Measurements from ENCODE around the gene DLK2. TPM values are rescaled to one million over a fixed set of nuclear protein-coding genes. Genes with fewer than 3 reads are reported as not detected.
A peak's percentile ranks its signal among the peaks of the same experiment; 100 is the strongest.
"Not testable (repeated sequence)": the region's sequence is repeated elsewhere in the genome, so short reads cannot be mapped to it uniquely, and the experiment has no call there.

DLK2 gene
- total RNA-seq, 2 donors from 2014 or later: 0.14 to 0.42 TPM

DNA sequence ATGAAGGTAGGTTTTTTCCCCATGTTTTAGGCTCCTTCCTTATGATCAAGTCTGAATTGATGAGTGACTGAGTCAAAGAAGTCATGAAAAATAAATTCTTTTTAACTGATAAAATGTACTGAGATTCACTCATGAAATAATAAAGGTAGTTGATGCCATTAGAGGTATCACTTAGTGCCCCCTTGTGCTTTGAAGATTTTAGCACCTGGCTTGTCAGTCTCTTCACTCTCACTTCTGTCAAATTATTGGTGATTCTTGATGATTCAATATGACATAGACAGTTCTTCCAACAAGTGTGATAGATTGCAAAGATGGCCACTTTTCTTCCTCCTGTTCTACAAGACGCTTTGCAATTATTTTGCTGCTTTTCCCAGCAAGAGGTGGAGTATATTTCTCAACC, 4.2 kb upstream of the DLK2 start:
- intact Hi-C loops (cut with DNase I): loop anchor here in 1 of 2 donors (5.0 kb wide), 1 partner anchor 48 kb away; no protein-coding TSS in a partner anchor
- no peak for DNase-seq (ENCODE audit: low spot score)

- intact Hi-C loops (cut with DNase I): loop anchor here in 1 of 2 donors (5.0 kb wide), 1 partner anchor 49 kb away; no protein-coding TSS in a partner anchor
- DNase-seq (ENCODE audit: low spot score): not testable (repeated sequence)
Observed at GRCh38 chr6:43458154-43458553, 2.8 kb upstream of the DLK2 start.

DNA sequence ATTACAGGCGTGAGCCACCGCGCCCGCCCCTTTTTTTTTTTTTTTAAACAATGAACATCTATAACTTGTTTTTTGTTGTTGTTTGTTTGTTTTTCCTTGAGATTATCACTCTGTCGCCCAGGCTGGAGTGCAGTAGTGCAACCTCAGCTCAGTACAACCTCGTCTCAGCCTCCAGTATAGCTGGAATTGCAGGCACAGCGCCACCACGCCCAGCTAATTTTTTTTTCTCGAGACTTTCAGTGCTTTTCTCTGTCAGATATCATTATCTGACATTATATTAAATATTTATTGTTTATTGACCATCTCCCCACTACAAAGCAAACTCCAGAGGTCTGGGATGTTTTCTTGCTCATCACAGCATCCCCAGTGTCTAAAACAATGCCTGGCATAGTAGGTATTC, 2.3 kb upstream of the DLK2 start:
- intact Hi-C loops (cut with DNase I): loop anchor here in 1 of 2 donors (5.0 kb wide), 1 partner anchor 50 kb away; no protein-coding TSS in a partner anchor

DNA sequence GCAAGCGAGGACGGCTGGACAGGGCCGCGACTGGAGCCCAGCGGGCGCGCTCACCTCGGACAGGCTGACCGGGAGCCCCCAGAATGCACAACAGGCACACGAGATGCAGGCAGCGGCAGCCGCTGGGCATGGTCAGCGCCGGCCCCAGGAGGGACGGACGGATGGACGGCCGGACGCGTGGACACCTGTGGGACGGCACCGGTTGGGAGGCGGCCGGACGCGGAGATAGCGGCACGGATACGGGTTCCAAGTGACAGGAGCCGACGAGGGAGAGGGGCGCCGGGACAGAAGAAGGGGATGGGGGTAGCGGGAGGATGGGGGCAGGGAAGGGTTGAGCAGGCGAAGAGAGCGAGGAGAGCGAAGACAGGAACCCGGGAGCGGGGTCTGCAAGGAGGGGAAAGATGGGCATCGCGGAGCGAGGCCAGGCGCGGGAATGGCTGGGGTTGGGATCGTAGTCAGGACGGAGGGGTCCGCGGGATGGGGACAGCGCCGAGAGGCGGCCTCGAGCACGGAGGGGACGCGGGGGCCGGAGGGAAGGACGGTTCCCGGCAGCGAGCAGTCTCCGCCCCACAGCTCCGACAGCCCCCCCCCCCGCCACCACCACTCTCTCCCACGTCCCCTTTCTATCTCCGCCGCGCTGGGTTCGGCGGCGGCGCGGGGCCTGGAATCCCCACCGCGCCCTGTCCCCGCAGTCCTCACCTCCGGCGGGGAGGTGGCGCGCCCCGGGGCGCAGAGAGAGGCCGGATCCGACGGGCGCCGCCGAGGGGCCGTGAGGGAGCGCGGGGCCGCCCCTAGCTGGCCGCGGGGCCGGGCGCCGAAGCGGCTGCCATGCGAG, 435 bp downstream of the DLK2 start:
- DNase-seq (ENCODE audit: low spot score): peak; percentile 97
- intact Hi-C loops (cut with DNase I): loop anchor here (5.0 kb wide), 1 partner anchor 52 kb away; no protein-coding TSS in a partner anchor

More for the DNA sequence above, 2.3 kb upstream of the DLK2 start:
- peak; percentile 11 for DNase-seq (ENCODE audit: low spot score)

DNA sequence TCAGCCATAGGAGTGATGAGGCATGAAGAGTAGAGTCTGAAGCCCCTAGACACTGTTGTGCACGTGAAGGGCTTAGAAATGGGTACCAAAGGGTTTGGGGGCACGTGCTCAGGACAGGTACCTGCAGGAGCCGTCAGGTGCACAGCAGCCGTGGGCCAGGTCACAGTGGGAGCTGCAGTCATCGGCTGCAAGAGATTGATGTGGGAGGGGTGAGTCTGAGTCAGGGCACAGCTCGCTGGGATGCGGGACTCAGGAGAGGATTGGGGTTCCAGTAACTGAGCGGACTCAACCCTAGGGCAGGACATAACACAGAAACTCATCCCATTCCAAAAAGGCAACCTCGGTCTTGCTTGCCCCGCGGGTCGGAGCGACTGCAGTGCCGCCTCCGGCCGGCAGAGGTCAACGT, 1.1 kb downstream of the DLK2 start:
- DNase-seq (ENCODE audit: low spot score): no peak
- intact Hi-C loops (cut with DNase I): loop anchor here in 1 of 2 donors (5.0 kb wide), 1 partner anchor 53 kb away; no protein-coding TSS in a partner anchor

DNA sequence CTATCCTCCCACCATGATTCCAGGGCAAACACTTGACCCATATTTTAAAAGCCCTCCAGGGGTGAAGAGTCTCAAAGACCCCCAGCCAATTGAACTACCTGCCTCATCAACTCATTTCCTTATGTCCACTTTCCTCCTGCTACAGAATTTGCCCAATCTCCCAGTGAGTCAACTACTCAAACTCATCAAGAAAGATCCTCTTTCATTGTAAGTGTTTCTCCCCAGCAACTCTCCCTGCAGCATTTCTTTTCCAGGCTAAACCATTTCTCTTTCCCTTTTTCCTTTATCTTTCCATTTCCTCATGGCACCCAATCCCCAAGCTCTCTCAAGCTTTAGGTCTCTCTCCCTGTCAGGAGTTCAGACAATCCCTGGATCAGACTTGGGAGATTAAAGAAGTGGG, 1.5 kb downstream of the DLK2 start:
- intact Hi-C loops (cut with DNase I): loop anchor here in 1 of 2 donors (5.0 kb wide), 1 partner anchor 53 kb away; no protein-coding TSS in a partner anchor
- DNase-seq (ENCODE audit: low spot score): no peak

GRCh38 chr6:43452896-43453295, 2.5 kb downstream of the DLK2 start:
- intact Hi-C loops (cut with DNase I): loop anchor here in 1 of 2 donors (5.0 kb wide), 1 partner anchor 54 kb away; no protein-coding TSS in a partner anchor
- no peak for DNase-seq (ENCODE audit: low spot score)

- no peak for DNase-seq (ENCODE audit: low spot score)
- intact Hi-C loops (cut with DNase I): loop anchor here in 1 of 2 donors (5.0 kb wide), 1 partner anchor 55 kb away; no protein-coding TSS in a partner anchor
Observed at GRCh38 chr6:43451939-43452338, 3.4 kb downstream of the DLK2 start.

- intact Hi-C loops (cut with DNase I): loop anchor here in 1 of 2 donors (5.0 kb wide), 1 partner anchor 56 kb away; no protein-coding TSS in a partner anchor
Observed at GRCh38 chr6:43451348-43451747, 4.0 kb downstream of the DLK2 start.

GRCh38 chr6:43450699-43451131, 4.6 kb downstream of the DLK2 start:
- intact Hi-C loops (cut with DNase I): loop anchor here in 1 of 2 donors (5.0 kb wide), 1 partner anchor 57 kb away; no protein-coding TSS in a partner anchor
- DNase-seq (ENCODE audit: low spot score): no peak

More at GRCh38 chr6:43451348-43451747, 4.0 kb downstream of the DLK2 start:
- DNase-seq (ENCODE audit: low spot score): no peak

DNA sequence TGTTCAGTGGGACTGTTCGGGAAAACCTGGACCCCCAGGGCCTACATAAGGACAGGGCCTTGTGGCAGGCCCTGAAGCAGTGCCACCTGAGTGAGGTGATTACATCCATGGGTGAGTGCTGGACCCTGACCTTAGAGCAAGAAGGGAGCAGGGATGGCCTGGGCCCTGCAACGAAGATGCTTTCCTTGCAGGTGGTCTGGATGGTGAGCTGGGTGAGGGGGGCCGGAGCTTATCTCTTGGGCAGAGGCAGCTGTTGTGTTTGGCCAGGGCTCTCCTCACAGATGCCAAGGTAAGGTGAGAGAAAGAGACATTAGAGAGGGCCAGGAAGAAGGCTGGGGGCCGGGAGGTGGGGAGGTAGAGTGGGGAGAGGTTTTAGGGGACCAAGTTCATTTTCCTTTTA, 6.4 kb downstream of the DLK2 start:
- intact Hi-C loops (cut with DNase I): no loop called here
- no peak for DNase-seq (ENCODE audit: low spot score)

- intact Hi-C loops (cut with DNase I): no loop called here
- DNase-seq (ENCODE audit: low spot score): no peak
Observed at GRCh38 chr6:43447604-43448003, 7.7 kb downstream of the DLK2 start.

- intact Hi-C loops (cut with DNase I): no loop called here
- DNase-seq (ENCODE audit: low spot score): no peak
Observed at GRCh38 chr6:43445576-43445975, 9.8 kb downstream of the DLK2 start.

DNA sequence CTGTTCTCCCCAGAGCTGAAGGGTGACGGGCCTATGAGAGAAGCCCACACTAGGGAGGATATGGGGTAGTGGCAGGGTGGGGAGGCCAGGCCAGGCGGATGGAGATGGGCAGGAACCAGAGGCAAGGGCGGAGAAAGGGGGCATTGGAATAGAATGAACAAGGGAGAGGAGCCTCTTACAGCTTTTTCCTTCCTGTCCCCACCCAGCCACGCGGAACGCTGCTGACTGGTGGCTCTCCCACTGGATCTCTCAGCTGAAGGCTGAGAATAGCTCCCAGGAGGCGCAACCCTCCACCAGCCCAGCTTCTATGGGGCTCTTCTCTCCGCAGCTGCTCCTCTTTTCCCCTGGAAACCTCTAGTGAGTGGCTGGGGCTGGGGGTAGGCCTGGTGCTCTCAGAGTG, 10.8 kb downstream of the DLK2 start:
- peak; percentile 53 for DNase-seq (ENCODE audit: low spot score)
- intact Hi-C loops (cut with DNase I): no loop called here

DNA sequence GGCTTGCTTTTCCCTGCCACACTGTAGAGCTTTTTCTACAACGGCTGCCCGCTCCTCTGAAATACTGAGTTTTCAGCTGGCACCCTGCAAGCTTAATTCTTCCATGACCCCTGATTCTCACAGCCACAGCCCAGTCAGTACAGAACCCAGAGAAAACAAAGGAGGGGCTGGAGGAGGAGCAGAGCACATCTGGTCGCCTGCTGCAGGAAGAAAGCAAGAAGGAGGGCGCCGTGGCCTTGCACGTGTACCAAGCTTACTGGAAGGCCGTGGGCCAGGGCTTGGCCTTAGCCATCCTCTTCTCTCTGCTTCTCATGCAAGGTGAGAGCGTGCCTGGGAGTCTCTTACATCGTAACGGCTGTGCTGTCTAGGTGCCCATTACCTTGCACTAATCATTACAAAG, 11.3 kb downstream of the DLK2 start:
- DNase-seq (ENCODE audit: low spot score): peak; percentile 50

DNA sequence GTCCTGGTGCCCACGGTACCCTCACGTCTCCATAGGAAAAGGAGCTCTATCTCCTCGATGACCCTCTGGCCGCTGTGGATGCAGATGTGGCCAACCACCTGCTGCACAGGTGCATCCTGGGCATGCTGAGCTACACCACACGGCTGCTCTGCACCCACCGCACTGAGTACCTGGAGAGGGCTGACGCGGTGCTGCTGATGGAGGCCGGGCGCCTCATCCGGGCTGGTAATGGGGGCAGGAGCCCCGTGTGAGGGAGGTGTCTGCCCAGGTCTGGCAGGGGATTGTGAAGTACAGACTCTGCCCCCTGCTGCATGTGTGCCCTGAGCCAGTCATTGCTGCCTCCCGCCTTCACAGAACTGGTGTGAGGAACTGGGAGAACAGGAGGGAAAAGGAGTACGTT, 12.4 kb downstream of the DLK2 start:
- DNase-seq (ENCODE audit: low spot score): peak; percentile 52
- intact Hi-C loops (cut with DNase I): no loop called here

More for the DNA sequence above, 11.3 kb downstream of the DLK2 start:
- intact Hi-C loops (cut with DNase I): no loop called here

DNA sequence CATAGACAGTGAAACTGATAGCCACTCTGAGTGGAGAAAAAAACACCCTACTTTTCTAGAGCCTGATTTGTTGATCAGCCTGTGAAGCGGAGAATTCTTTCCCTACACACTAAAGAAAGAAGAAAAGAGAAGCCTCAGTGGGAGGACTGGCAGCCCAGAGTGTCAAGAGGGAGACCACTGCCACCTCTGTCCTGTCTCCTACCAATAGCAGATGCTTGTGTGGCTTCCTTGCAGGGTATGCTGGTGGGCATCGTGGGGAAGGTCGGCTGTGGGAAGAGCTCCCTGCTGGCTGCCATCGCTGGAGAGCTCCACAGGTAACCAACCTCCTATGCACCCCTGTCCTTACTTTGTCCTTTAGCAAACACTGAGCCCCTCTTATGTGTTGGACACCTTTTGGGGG, 17.6 kb downstream of the DLK2 start:
- DNase-seq (ENCODE audit: low spot score): peak; percentile 55
- intact Hi-C loops (cut with DNase I): no loop called here

DNA sequence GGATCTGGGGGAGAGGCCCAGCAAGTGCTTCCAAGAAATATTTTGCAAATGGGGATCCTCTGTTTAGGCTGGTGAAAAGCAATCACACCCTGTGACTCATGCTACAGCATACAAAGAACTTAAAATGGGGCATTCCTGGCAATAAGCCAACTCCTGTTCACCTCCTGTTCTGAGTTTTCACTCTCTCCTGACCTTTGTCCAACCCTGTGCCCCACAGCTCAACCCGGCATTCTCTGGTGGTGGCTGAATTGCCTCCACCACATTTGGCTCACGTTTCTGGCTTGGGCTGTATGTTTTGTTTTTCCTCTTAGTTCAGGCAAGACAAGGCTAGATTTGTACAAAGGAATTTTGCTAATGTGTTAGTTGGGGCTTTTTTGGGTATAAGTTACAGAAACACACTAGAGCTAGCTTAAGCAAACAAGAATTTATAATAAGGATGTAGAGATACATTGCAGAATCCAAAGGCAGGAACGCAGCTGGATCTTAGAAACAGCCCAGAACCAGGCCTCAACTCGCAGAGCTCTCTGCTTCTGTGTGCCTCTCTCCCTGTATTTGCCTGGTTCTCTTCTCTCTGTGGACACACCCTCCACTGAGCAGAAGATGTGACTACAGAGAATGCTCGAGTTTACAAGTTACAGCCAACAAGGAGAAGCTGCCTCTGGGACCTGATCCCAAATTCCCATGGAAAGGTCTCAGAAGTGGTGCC, 18.6 kb downstream of the DLK2 start:
- intact Hi-C loops (cut with DNase I): loop anchor here in 1 of 2 donors (1.0 kb wide), 1 partner anchor 10 kb away; no protein-coding TSS in a partner anchor

DNA sequence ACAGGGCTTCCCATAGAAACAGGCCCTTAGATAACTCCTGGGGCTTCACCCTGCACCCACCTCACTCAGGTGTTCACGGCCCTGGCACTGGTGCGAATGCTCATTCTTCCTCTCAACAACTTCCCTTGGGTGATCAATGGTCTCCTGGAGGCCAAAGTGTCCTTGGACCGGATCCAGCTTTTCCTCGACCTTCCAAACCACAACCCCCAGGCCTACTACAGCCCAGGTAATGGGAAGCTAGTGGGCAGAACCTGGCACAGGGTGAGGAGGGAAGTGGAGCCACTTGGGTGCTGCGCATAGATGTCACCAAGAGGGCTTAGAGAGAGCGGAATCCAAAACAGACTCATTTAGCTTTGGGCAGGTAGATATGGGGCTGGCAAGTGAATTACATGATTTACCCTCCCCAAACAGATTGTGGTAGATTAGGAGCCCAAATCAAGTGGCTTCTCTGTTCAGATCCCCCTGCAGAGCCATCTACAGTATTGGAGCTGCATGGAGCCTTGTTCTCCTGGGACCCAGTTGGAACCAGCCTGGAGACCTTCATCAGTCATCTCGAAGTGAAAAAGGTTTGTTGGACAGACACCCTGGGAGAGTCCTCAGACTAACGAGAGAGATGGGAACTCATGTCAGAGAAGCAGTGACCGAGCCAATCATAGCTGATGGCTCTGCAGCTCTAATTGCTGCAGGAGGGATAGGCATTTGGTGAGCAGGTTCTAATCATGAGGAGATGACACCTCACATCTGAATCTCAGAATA, 19.5 kb downstream of the DLK2 start:
- intact Hi-C loops (cut with DNase I): loop anchor here in 1 of 2 donors (1.0 kb wide), 1 partner anchor 10 kb away; no protein-coding TSS in a partner anchor

More for the DNA sequence above, 18.6 kb downstream of the DLK2 start:
- peak; percentile 47 for DNase-seq (ENCODE audit: low spot score)

More for the DNA sequence above, 19.5 kb downstream of the DLK2 start:
- peak; percentile 38 for DNase-seq (ENCODE audit: low spot score)
